K562 (cell line): ENCODE data around the gene RGL2. TPM values are rescaled to one million over a fixed set of nuclear protein-coding genes. Genes with fewer than 3 reads are reported as not detected.

Experiments
- BRF2 ChIP-seq: IDR thresholded peaks from 3 replicates; pipeline ENCODE4 v1.6.1; 2011; ENCODE audit warnings: borderline replicate concordance, mild to moderate bottlenecking; ENCODE audit not compliant: insufficient read length, insufficient read depth
- E2F4 ChIP-seq: sonication (generic); formaldehyde crosslinking; IDR thresholded peaks from 2 replicates; pipeline ENCODE4 v1.8.0; 2022; ENCODE audit warnings: mild to moderate bottlenecking, low read depth, missing genetic modification reagents
- E2F5 ChIP-seq: sonication (generic); formaldehyde crosslinking; IDR thresholded peaks from 2 replicates; pipeline ENCODE4 v1.8.0; 2022; ENCODE audit warnings: mild to moderate bottlenecking, missing genetic modification reagents
- ESRRA ChIP-seq: fragments of 450-650 bp; IDR thresholded peaks from 2 replicates; pipeline ENCODE4 v1.6.1; 2014; ENCODE audit warnings: low read depth, mild to moderate bottlenecking, moderate library complexity, borderline replicate concordance
- ETV5 ChIP-seq: sonication (generic); formaldehyde crosslinking; IDR thresholded peaks from 2 replicates; pipeline ENCODE4 v1.4.0; 2020; ENCODE audit warnings: low read depth, mild to moderate bottlenecking, missing genetic modification reagents
- HMG20B ChIP-seq: fragments of 250-450 bp; sonication (Bioruptor Pico); IDR thresholded peaks from 2 replicates; pipeline ENCODE4 v1.5.0; 2021; ENCODE audit warnings: mild to moderate bottlenecking
- KDM4B ChIP-seq, 2 experiments: fragments of 450-650 bp in 1 of 2; sonication (generic) in 1 of 2; IDR thresholded peaks; 2 replicates each; pipeline ENCODE4 v1.6.1; 2016 to 2017; ENCODE audit warnings: borderline replicate concordance in 2 of 2, antibody characterized with exemption in 1 of 2, low read depth in 1 of 2, mild to moderate bottlenecking in 1 of 2
- KLF13 ChIP-seq: fragments of 450-650 bp; IDR thresholded peaks from 2 replicates; pipeline ENCODE4 v1.6.1; 2016; ENCODE audit warnings: missing genetic modification characterization, low read depth, mild to moderate bottlenecking, missing compliant biosample characterization, moderate library complexity, borderline replicate concordance
- MAFK ChIP-seq: IDR thresholded peaks from 2 replicates; pipeline ENCODE4 v1.6.1; 2011; ENCODE audit warnings: low read length, improper control_type of control experiment
- MCM7 ChIP-seq, 2 experiments: fragments of 450-650 bp; IDR thresholded peaks; 2 replicates each; pipeline ENCODE4 v1.6.1; 2016 to 2018
- MXI1 ChIP-seq: IDR thresholded peaks from 2 replicates; pipeline ENCODE4 v1.6.1; 2011; ENCODE audit warnings: low read depth, mild to moderate bottlenecking, improper control_type of control experiment, low read length
- NCOA4 ChIP-seq: fragments of 450-650 bp; IDR thresholded peaks from 2 replicates; pipeline ENCODE4 v1.6.1; 2018; ENCODE audit warnings: mild to moderate bottlenecking; ENCODE audit not compliant: partially characterized antibody
- NFIC ChIP-seq: fragments of 450-650 bp; IDR thresholded peaks from 2 replicates; pipeline ENCODE4 v1.6.1; 2017; ENCODE audit warnings: mild to moderate bottlenecking, inconsistent platforms
- PCBP1 ChIP-seq: fragments of 200-400 bp; formaldehyde crosslinking; IDR thresholded peaks from 2 replicates; pipeline ENCODE4 v1.6.1; 2018; ENCODE audit warnings: mild to moderate bottlenecking, low read depth, low read length; ENCODE audit not compliant: poor library complexity, severe bottlenecking
- RAD21 ChIP-seq, 2 experiments: fragments of 250-450 bp in 1 of 2; fragments of 450-650 bp in 1 of 2; sonication (Bioruptor Pico) in 1 of 2; formaldehyde crosslinking in 1 of 2; IDR thresholded peaks in 1 of 2; conservative IDR thresholded peaks in 1 of 2; 2 replicates each; pipeline versions ENCODE4 v1.4.0 to v1.8.0; 2020 to 2022; ENCODE audit warnings: mild to moderate bottlenecking in 2 of 2, moderate library complexity in 1 of 2
- RBBP5 ChIP-seq: fragments of 200-600 bp; sonication (generic); IDR thresholded peaks from 2 replicates; pipeline ENCODE4 v1.6.1; 2012; ENCODE audit warnings: borderline replicate concordance, mild to moderate bottlenecking, low read length, control low read depth, inconsistent platforms; ENCODE audit not compliant: insufficient read depth, poor library complexity, severe bottlenecking
- TFE3 ChIP-seq: fragments of 450-650 bp; formaldehyde crosslinking; IDR thresholded peaks from 2 replicates; pipeline ENCODE4 v1.4.0; 2020; ENCODE audit warnings: mild to moderate bottlenecking, mixed read lengths
- ZFP30 ChIP-seq: fragments of 250-450 bp; sonication (Bioruptor Pico); IDR thresholded peaks from 2 replicates; pipeline ENCODE4 v1.8.0; 2022; ENCODE audit warnings: moderate library complexity, mild to moderate bottlenecking, inconsistent platforms, borderline replicate concordance
- ZNF239 ChIP-seq: fragments of 250-450 bp; sonication (Bioruptor Pico); IDR thresholded peaks from 2 replicates; pipeline ENCODE4 v1.4.0; 2020; ENCODE audit warnings: mild to moderate bottlenecking
- ZNF395 ChIP-seq: fragments of 200-800 bp; sonication (Bioruptor generic); IDR thresholded peaks from 2 replicates; pipeline ENCODE4 v1.6.1; 2017; ENCODE audit warnings: missing genetic modification characterization, missing compliant biosample characterization
- ZNF668 ChIP-seq: fragments of 250-450 bp; sonication (Bioruptor Pico); IDR thresholded peaks from 2 replicates; pipeline ENCODE4 v1.8.0; 2022; ENCODE audit warnings: mild to moderate bottlenecking, inconsistent platforms
- polyA plus RNA-seq, 8 experiments: library from polyadenylated mRNA; depleted of rRNA in 4 of 8; stranded (reverse) in 5 of 8; unstranded in 3 of 8; fragments of >200 nt; fragmentation: Nextera tagmentation in 2 of 8; fragmentation: Illumina TruSeq in 1 of 8; extraction: Ambion mirVana in 2 of 8; extraction: Trizol in 1 of 8; gene quantifications; 2 replicates each; pipeline versions ENCODE4 v1.2.1 to v1.2.3, GENCODE V29; 2011 to 2014; ENCODE audit warnings: inconsistent platforms in 1 of 8, missing spikeins in 1 of 8
- total RNA-seq, 7 experiments: library from RNA; depleted of rRNA in 6 of 7; stranded (reverse); fragments of >200 nt in 6 of 7; fragmentation: Illumina TruSeq in 2 of 7; extraction: Trizol in 2 of 7; gene quantifications; 2 replicates each; pipeline versions ENCODE4 v1.2.1 to v1.2.3, GENCODE V29; 2011 to 2021; ENCODE audit warnings: low replicate concordance in 1 of 7

The RGL2 gene
- total and polyA plus RNA-seq, 9 of the 15 experiments (the other 6 are each of a cell fraction or from before 2014, with no cell fraction given): 1.8 to 57.1 (median 19.5) TPM

GRCh38 chr6:33272275-33273128, 26.2 kb downstream of the RGL2 start (continued):
- TF ChIP-seq TFE3 (CRISPR knock-in tag) (no peak), KDM4B (IDR thresholded peaks at IDR 0.05; ENCODE audit: borderline replicate concordance in 2 of 2, low read depth in 1 of 2) (no peak), ZNF239 (CRISPR knock-in tag) (no peak), NCOA4 (no peak), ESRRA (no peak), PCBP1 (no peak), RAD21 (CRISPR knock-in tag; conservative IDR thresholded peaks at IDR 0.05 in 1 of 2, IDR thresholded peaks at IDR 0.05 in 1 of 2) (no peak), E2F5 (CRISPR knock-in tag) (no peak), MXI1 (peak; percentile 14; the same call in 1 of the 2 replicates), ETV5 (CRISPR knock-in tag) (no peak), RBBP5 (peak; percentile 30), ZNF668 (CRISPR knock-in tag) (no peak), ZNF395 (CRISPR knock-in tag) (no peak), HMG20B (CRISPR knock-in tag) (no peak), KLF13 (tag) (no peak), MAFK (no peak), ZFP30 (CRISPR knock-in tag) (no peak), NFIC (no peak), E2F4 (CRISPR knock-in tag) (no peak), MCM7 (IDR thresholded peaks at IDR 0.05) (no peak), BRF2 (no peak)
